ENCODE results near the gene TNFSF9. TPM values are rescaled to one million over a fixed set of nuclear protein-coding genes. Genes with fewer than 3 reads are reported as not detected.

The TNFSF9 gene
- polyA plus RNA-seq, 1 of the 3 experiments (the other 2 are of a cell fraction) = 10.7 TPM

DNA sequence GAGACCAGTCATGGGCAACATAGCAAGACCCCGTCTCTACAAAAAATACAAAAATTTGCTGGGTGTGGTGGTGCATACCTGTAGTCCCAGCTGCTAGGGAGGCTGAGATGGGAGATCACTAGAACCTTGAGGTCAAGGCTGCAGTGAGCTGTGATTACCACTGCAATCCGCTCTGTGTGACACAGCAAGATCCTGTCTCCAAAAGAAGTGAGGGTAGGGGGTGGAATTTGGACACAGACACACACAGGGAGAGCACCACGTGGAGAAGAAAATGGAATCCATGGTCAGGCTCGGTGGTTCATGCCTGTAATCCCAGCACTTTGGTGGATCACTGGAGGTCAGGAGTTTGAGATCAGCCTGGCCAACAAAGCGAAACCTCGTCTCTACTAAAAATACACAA lies 8.7 kb downstream of the TNFSF9 start (continued):
- no peak for TF ChIP-seq CHD2 (IDR thresholded peaks at IDR 0.05; ENCODE audit: low read length, partially characterized antibody)
- TF ChIP-seq MEF2A (IDR thresholded peaks at IDR 0.05; ENCODE audit: borderline replicate concordance, low read depth) = no peak
- TF ChIP-seq MXI1 (IDR thresholded peaks at IDR 0.05; ENCODE audit: low read depth, low read length) = no peak
- no peak for TF ChIP-seq NFIC (IDR thresholded peaks at IDR 0.05; ENCODE audit: borderline replicate concordance)
- TF ChIP-seq EZH2phosphoT487 (IDR thresholded peaks at IDR 0.05; ENCODE audit: borderline replicate concordance, low read depth) = no peak

DNA sequence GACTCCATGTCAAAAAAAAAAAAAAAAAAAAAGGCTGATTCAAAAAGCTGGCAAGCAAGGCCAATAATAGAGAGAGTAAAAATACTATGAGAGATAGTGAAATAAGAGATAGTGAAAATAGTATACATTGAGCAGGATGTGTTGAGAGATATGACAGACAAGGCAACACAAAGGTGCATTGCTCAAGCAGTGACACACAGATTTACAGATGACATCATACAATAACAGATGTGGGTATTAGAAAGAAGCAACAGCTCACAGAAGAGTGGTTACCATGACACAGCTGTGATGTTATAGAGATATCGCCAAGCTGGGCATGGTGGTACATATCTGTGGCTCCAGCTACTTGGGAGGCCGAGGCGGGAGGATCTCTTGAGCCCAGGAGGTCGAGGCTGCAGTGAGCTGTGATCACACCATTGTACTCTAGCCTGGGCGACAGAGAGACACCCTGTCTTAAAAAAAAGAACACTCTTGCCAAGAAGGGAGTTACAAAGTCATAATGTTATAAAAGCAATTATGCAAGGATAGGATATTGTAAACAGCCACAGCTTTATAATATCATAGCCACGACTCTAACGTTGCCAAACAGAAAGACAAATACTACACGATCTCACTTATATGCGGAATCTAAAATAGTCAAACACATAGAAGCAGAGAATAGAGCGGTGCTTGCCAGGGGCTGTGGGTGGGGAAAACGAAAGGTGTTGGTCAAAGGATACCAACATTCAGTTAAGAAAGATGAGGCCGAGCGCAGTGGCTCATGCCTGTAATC lies 10.3 kb downstream of the TNFSF9 start:
- Histone ChIP-seq H3K27ac (ENCODE audit: low read depth in 2 of 2, low read length in 1 of 2) (no peak overlapping the region), H4K20me1 (ENCODE audit: insufficient read depth) (no peaks in the 10 kb centered on the region), H3K9me3 (no peaks in the 10 kb centered on the region), H2AFZ (ENCODE audit: low read depth) (no peak overlapping the region), H3K4me3 (ENCODE audit: low read depth in 2 of 2, low read length in 1 of 2) (no peak overlapping the region), H3K9ac (no peak overlapping the region), H3F3A (replicated peaks; ENCODE audit: insufficient read depth) (peaks cover 11% of the 10 kb centered on the region), H3K36me3 (replicated peaks in 1 of 2; ENCODE audit: control insufficient read depth in 1 of 2, insufficient read depth in 2 of 2, low read length in 1 of 2) (peaks cover 0 to 9% of the 10 kb centered on the region in 2 experiments), H3K79me2 (ENCODE audit: insufficient read depth) (no peaks in the 10 kb centered on the region), H3K9me2 (no peaks in the 10 kb centered on the region), H3K4me1 (ENCODE audit: control insufficient read depth in 1 of 2, insufficient read depth in 2 of 2, low read depth in 1 of 2, low read length in 1 of 2) (no peaks in the 10 kb centered on the region), H3K4me2 (no peak overlapping the region), H3K27me3 (ENCODE audit: insufficient read depth) (peaks cover 40% of the 10 kb centered on the region; the same call in 1 of the 2 replicates)
- TF ChIP-seq, protein P1, sequence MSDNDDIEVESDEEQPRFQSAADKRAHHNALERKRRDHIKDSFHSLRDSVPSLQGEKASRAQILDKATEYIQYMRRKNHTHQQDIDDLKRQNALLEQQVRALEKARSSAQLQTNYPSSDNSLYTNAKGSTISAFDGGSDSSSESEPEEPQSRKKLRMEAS (IDR thresholded peaks at IDR 0.05; ENCODE audit: low read depth) = no peak
- TF ChIP-seq YY1 (IDR thresholded peaks at IDR 0.05; ENCODE audit: low read depth) (no peak), NFIC (IDR thresholded peaks at IDR 0.05; ENCODE audit: borderline replicate concordance) (no peak), GABPA (IDR thresholded peaks at IDR 0.05; ENCODE audit: low read depth) (no peak)
- 38% methylated on average over 13 of the region's 13 CpGs for WGBS (ENCODE audit: low lambda C conversion rate)
- POLR2A ChIA-PET = no interaction called here
- CTCF ChIA-PET = no interaction called here
- no peak for DNase-seq

- no peak overlapping the region for H2AFZ ChIP-seq (ENCODE audit: low read depth)
- no peaks in the 10 kb centered on the region for H3K79me2 ChIP-seq (ENCODE audit: insufficient read depth)
- ChIA-PET POLR2A (interaction anchor here (0.6 kb wide), 1 partner anchor 28 kb away, joined by 3 read pairs; no protein-coding TSS in a partner anchor), CTCF (no interaction called here)
- no peak overlapping the region for H3K4me2 ChIP-seq
- H3K9me2 ChIP-seq = no peaks in the 10 kb centered on the region
- TF ChIP-seq FOSL2 (IDR thresholded peaks at IDR 0.05; ENCODE audit: borderline replicate concordance, low read depth) (no peak), USF2 (IDR thresholded peaks at IDR 0.05; ENCODE audit: borderline replicate concordance, low read depth, low read length) (no peak), EP300 (IDR thresholded peaks at IDR 0.05; ENCODE audit: borderline replicate concordance in 1 of 2, low read depth in 1 of 2, low read length in 1 of 2) (no peak), EZH2phosphoT487 (IDR thresholded peaks at IDR 0.05; ENCODE audit: borderline replicate concordance, low read depth) (no peak), FOXJ3 (CRISPR knock-in tag; IDR thresholded peaks at IDR 0.05) (no peak), CHD2 (IDR thresholded peaks at IDR 0.05; ENCODE audit: low read length, partially characterized antibody) (no peak), RXRA (IDR thresholded peaks at IDR 0.05; ENCODE audit: borderline replicate concordance, low read depth) (no peak), TEAD4 (IDR thresholded peaks at IDR 0.05; ENCODE audit: borderline replicate concordance, insufficient read depth) (no peak), MXI1 (IDR thresholded peaks at IDR 0.05; ENCODE audit: low read depth, low read length) (no peak), TAF1 (IDR thresholded peaks at IDR 0.05; ENCODE audit: borderline replicate concordance, low read depth, low read length) (no peak), POLR2AphosphoS5 (IDR thresholded peaks at IDR 0.05; ENCODE audit: low read depth, low read length) (no peak), ZBTB33 (IDR thresholded peaks at IDR 0.05; ENCODE audit: borderline replicate concordance, low read depth) (no peak), TCF12 (IDR thresholded peaks at IDR 0.05) (no peak), NFIC (IDR thresholded peaks at IDR 0.05; ENCODE audit: borderline replicate concordance) (no peak)
- TF ChIP-seq, protein P1 (IDR thresholded peaks at IDR 0.05; ENCODE audit: low read depth) = no peak
- TF ChIP-seq, protein P2, sequence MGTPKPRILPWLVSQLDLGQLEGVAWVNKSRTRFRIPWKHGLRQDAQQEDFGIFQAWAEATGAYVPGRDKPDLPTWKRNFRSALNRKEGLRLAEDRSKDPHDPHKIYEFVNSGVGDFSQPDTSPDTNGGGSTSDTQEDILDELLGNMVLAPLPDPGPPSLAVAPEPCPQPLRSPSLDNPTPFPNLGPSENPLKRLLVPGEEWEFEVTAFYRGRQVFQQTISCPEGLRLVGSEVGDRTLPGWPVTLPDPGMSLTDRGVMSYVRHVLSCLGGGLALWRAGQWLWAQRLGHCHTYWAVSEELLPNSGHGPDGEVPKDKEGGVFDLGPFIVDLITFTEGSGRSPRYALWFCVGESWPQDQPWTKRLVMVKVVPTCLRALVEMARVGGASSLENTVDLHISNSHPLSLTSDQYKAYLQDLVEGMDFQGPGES (IDR thresholded peaks at IDR 0.05; ENCODE audit: low read depth, low read length) = no peak
- H3K36me3 ChIP-seq (replicated peaks in 1 of 2; ENCODE audit: control insufficient read depth in 1 of 2, insufficient read depth in 2 of 2, low read length in 1 of 2) = no peaks in the 10 kb centered on the region
- no peak for DNase-seq
- H3K9ac ChIP-seq = no peak overlapping the region
- peaks cover 40% of the 10 kb centered on the region; the same call in 1 of the 2 replicates for H3K27me3 ChIP-seq (ENCODE audit: insufficient read depth)
- H4K20me1 ChIP-seq (ENCODE audit: insufficient read depth) = no peaks in the 10 kb centered on the region
- H3K9me3 ChIP-seq = no peaks in the 10 kb centered on the region
- H3K4me3 ChIP-seq (ENCODE audit: low read depth in 2 of 2, low read length in 1 of 2) = no peak overlapping the region
- H3F3A ChIP-seq (replicated peaks; ENCODE audit: insufficient read depth) = no peaks in the 10 kb centered on the region
- no peaks in the 10 kb centered on the region for H3K4me1 ChIP-seq (ENCODE audit: control insufficient read depth in 1 of 2, insufficient read depth in 2 of 2, low read depth in 1 of 2, low read length in 1 of 2)
- no peak overlapping the region for H3K27ac ChIP-seq (ENCODE audit: low read depth in 2 of 2, low read length in 1 of 2)
- WGBS (ENCODE audit: low lambda C conversion rate) = 12% methylated on average over 5 of the region's 11 CpGs
Observed at GRCh38 chr19:6543866-6544347, 13.1 kb downstream of the TNFSF9 start.

Data from SK-N-SH (cell line).